Right lobe of liver (tissue), 4 donors: Measurements from ENCODE around the gene CORO2A.

Source experiments
- POLR2A ChIP-seq: fragments of 450-650 bp; IDR thresholded peaks from one replicate; pipeline ENCODE4 v1.6.1; 2017; ENCODE audit warnings: antibody characterized with exemption, mild to moderate bottlenecking
- TF ChIP-seq, protein P1 (sequence below), 4 donors: fragments of 200-600 bp in 3 of 4; fragments of 450-650 bp in 1 of 4; IDR thresholded peaks; one replicate each; pipeline versions ENCODE4 v1.5.1 to v1.8.0; 2016 to 2022; ENCODE audit warnings: antibody characterized with exemption in 4 of 4, mild to moderate bottlenecking in 2 of 4
- donor health status: DM: no; HTN: no; CAD: no.
- donor health status: DM: no; HTN: no; CAD: no.
- donor health status: DM: no; HTN: yes; CAD: no.

DNA sequence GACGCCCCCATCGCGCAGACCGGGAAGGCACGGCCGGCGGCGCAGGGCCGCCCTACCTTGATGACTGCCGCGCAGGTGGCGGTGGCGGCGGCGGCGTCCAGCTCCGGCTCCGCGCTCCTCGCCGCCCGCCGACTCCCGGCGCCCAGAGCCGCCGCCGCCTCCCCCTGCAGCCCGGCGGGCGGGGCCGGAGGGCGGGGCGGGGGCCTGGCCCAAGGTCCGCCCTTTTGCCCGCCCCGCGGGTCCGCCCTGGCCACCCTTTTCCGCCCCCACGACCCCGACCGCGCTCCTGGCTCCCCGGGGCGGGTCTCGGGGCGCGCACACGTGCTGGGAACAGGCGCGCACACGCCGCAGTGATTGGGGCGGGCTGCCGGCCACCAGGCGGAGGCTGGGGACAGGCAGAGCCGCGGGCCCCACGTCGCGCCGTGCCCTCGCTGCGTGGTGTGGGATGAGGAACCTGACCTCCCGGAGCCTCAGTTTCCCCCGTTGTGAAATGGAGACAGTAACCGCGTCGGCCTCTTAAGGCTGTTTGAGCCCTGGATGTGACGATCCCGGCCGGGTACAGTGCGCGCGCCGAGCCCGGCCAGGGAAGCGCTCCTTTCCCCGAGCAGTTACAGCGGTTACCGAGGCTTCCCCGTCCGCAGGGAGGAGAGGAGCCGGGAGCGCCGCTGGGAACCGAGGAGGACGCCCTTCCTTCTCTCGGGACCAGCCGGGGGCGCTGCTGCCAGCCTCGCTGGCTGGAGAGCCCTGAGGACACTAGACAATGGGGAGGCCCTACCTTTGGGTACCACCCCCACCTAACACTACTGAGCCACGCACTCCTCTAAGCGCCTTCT, at the start of gene CORO2A:
- TF ChIP-seq POLR2A = peak; percentile 63
- TF ChIP-seq, protein P1, sequence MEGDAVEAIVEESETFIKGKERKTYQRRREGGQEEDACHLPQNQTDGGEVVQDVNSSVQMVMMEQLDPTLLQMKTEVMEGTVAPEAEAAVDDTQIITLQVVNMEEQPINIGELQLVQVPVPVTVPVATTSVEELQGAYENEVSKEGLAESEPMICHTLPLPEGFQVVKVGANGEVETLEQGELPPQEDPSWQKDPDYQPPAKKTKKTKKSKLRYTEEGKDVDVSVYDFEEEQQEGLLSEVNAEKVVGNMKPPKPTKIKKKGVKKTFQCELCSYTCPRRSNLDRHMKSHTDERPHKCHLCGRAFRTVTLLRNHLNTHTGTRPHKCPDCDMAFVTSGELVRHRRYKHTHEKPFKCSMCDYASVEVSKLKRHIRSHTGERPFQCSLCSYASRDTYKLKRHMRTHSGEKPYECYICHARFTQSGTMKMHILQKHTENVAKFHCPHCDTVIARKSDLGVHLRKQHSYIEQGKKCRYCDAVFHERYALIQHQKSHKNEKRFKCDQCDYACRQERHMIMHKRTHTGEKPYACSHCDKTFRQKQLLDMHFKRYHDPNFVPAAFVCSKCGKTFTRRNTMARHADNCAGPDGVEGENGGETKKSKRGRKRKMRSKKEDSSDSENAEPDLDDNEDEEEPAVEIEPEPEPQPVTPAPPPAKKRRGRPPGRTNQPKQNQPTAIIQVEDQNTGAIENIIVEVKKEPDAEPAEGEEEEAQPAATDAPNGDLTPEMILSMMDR (IDR thresholded peaks at IDR 0.05) = peak; percentile 27 to 49 (median 44)
